CD14-positive monocyte (primary cell): ENCODE results near the gene DMWD. TPM values are rescaled to one million over a fixed set of nuclear protein-coding genes. Genes with fewer than 3 reads are reported as not detected.
A peak's percentile ranks its signal among the peaks of the same experiment; 100 is the strongest.

Experiments used
- DNase-seq, 3 donors: peaks; one replicate each; pipeline ENCODE4 v3.0.0-alpha.2; 2011 to 2022
- H2AFZ ChIP-seq: 2 replicates; pipeline ENCODE4 v1.6.0; 2012; ENCODE audit warnings: mild to moderate bottlenecking, low read depth, low read length, inconsistent platforms; ENCODE audit not compliant: insufficient read depth, poor library complexity, severe bottlenecking
- H3K27ac ChIP-seq, 2 donors: 1 replicate in 1 of 2; 2 replicates in 1 of 2; pipeline ENCODE4 v1.5.1; 2012 to 2013; ENCODE audit warnings: low read length in 2 of 2, control low read depth in 1 of 2, inconsistent platforms in 1 of 2, low read depth in 1 of 2, mild to moderate bottlenecking in 1 of 2
- H3K27me3 ChIP-seq, 2 donors: one replicate each; pipeline versions ENCODE4 v1.6.0 to v1.6.1; 2011 to 2013; ENCODE audit warnings: low read length in 2 of 2; ENCODE audit not compliant: control insufficient read depth in 2 of 2, insufficient read depth in 2 of 2
- H3K36me3 ChIP-seq, 2 donors: replicated peaks in 1 of 2; 1 replicate in 1 of 2; 2 replicates in 1 of 2; pipeline versions ENCODE4 v1.5.1 to v1.6.1; 2012 to 2013; ENCODE audit warnings: low read length in 2 of 2, control low read depth in 1 of 2, inconsistent platforms in 1 of 2, mild to moderate bottlenecking in 1 of 2; ENCODE audit not compliant: insufficient read depth in 2 of 2, control insufficient read depth in 1 of 2
- H3K4me1 ChIP-seq, 2 donors: 1 replicate in 1 of 2; 2 replicates in 1 of 2; pipeline versions ENCODE4 v1.5.1 to v1.6.1; 2012 to 2013; ENCODE audit warnings: low read length in 2 of 2, control low read depth in 1 of 2, inconsistent platforms in 1 of 2, mild to moderate bottlenecking in 1 of 2, moderate library complexity in 1 of 2; ENCODE audit not compliant: insufficient read depth in 2 of 2, control insufficient read depth in 1 of 2
- H3K4me2 ChIP-seq: replicated peaks from 2 replicates; pipeline ENCODE3; 2012; ENCODE audit warnings: low read length, moderate library complexity, mild to moderate bottlenecking; ENCODE audit not compliant: poor library complexity, severe bottlenecking; ENCODE audit errors: extremely low read depth
- H3K4me3 ChIP-seq, 3 experiments: fragments of 200-600 bp in 1 of 3; sonication (generic) in 1 of 3; replicated peaks in 1 of 3; 1 replicate in 2 of 3; 2 replicates in 1 of 3; pipeline ENCODE4 v1.5.1; 2011 to 2013; ENCODE audit warnings: low read length in 3 of 3, mild to moderate bottlenecking in 3 of 3, control low read depth in 2 of 3, low read depth in 2 of 3, inconsistent platforms in 1 of 3, moderate library complexity in 1 of 3
- H3K79me2 ChIP-seq: 2 replicates; pipeline ENCODE4 v1.6.0; 2012; ENCODE audit warnings: mild to moderate bottlenecking, control low read depth, inconsistent platforms, low read length, moderate library complexity; ENCODE audit not compliant: insufficient read depth
- H3K9ac ChIP-seq: 2 replicates; pipeline ENCODE4 v1.6.0; 2017; ENCODE audit warnings: low read length, mild to moderate bottlenecking; ENCODE audit not compliant: insufficient read depth, poor library complexity, severe bottlenecking
- H3K9me3 ChIP-seq, 2 donors: replicated peaks in 1 of 2; 1 replicate in 1 of 2; 2 replicates in 1 of 2; pipeline versions ENCODE4 v1.5.1 to v1.6.1; 2012 to 2013; ENCODE audit warnings: low read length in 2 of 2, control low read depth in 1 of 2; ENCODE audit not compliant: control insufficient read depth in 1 of 2, insufficient read depth in 1 of 2
- H4K20me1 ChIP-seq: 2 replicates; pipeline ENCODE4 v1.6.0; 2012; ENCODE audit warnings: mild to moderate bottlenecking, low read length, control low read depth, moderate library complexity; ENCODE audit not compliant: insufficient read depth
- H3K27ac Mint-ChIP-seq, 7 donors: one replicate each; pipeline ENCODE4 v1.8.0; 2020; ENCODE audit warnings: mild to moderate bottlenecking in 7 of 7, mixed read lengths in 7 of 7, moderate library complexity in 6 of 7, inconsistent platforms in 2 of 7
- H3K27me3 Mint-ChIP-seq, 3 donors: one replicate each; pipeline ENCODE4 v1.8.0; 2021 to 2022; ENCODE audit warnings: low read depth in 3 of 3, mild to moderate bottlenecking in 3 of 3, mixed read lengths in 3 of 3, moderate library complexity in 3 of 3, inconsistent platforms in 1 of 3
- H3K36me3 Mint-ChIP-seq, 2 donors: one replicate each; pipeline ENCODE4 v1.8.0; 2020; ENCODE audit warnings: mixed read lengths in 2 of 2, inconsistent platforms in 1 of 2, mild to moderate bottlenecking in 1 of 2
- H3K4me1 Mint-ChIP-seq: one replicate; pipeline ENCODE4 v1.8.0; 2020; ENCODE audit warnings: mild to moderate bottlenecking, mixed read lengths
- H3K4me3 Mint-ChIP-seq, 2 donors: one replicate each; pipeline ENCODE4 v1.8.0; 2020; ENCODE audit warnings: mild to moderate bottlenecking in 2 of 2, mixed read lengths in 2 of 2, moderate library complexity in 1 of 2
- H3K9me3 Mint-ChIP-seq, 7 donors: one replicate each; pipeline ENCODE4 v1.8.0; 2020 to 2022; ENCODE audit warnings: mixed read lengths in 7 of 7, mild to moderate bottlenecking in 6 of 7, moderate library complexity in 6 of 7, inconsistent platforms in 2 of 7
- CTCF ChIP-seq: fragments of 200-600 bp; IDR thresholded peaks from one replicate; pipeline ENCODE4 v1.8.0; 2022; ENCODE audit warnings: antibody characterized with exemption, mild to moderate bottlenecking
- WGBS: methylation state at CpG from one replicate; pipeline ENCODE4 v1.1.5; 2013; ENCODE audit warnings: missing lambda C conversion rate; ENCODE audit not compliant: insufficient coverage; 5-methylcytosine and 5-hydroxymethylcytosine counted together
- intact Hi-C, 2 donors: fragments of 100-400 bp; cut with micrococcal nuclease; formaldehyde crosslinking; loops; one replicate each; pipeline versions ENCODE4 v1.15.0 to v1.15.1; 2023
- polyA plus RNA-seq, 3 donors: library from polyadenylated mRNA; depleted of rRNA in 1 of 3; unstranded in 2 of 3; stranded (reverse) in 1 of 3; fragments of 300-500 nt in 2 of 3; fragments of >200 nt in 1 of 3; fragmentation: Illumina TruSeq in 2 of 3; gene quantifications; 1 replicate in 2 of 3; 2 replicates in 1 of 3; pipeline ENCODE4 v1.2.3, GENCODE V29; 2012 to 2021

DMWD gene
- polyA plus RNA-seq, 3 donors = 1.5 to 3.4 (median 2.4) TPM

DNA sequence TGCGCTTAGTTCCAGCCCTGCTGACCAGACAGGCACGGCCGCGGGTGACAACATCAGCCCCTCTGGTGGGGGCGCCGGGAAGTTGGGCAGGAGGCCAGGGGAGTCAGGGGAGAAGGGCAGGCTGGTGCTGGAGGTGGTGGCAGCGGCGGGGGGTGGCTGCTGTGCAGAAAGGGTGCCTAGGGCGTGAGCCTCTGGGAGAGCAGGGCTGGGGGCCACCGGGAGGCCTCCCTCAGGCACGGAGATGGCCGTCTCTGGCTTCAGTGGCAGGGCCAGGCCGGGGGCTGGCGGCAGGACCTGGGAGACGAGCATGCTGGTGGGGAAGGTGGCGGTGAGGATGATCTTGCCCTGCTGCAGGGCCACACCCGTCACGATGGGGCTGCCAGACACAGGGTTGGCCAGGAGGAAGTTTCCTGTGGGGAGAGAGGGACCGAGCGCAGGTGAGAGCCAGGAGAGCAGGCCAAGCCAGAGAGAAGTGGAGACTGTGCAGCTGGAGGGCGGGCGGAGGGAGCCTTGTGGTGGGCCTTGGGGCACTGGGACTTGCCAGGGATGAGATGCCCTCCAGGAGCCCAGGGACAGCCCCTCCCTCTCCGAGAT lies 26.8 kb downstream of the DMWD start:
- intact Hi-C loops = no loop called here
- WGBS = 92% methylated on average over 14 of the region's 23 CpGs
- H3K27ac Mint-ChIP-seq = no peak overlapping the region
- H3K79me2 ChIP-seq = no peaks in the 10 kb centered on the region
- H3K27me3 Mint-ChIP-seq = peaks cover 64 to 93% (median 75%) of the 10 kb centered on the region in 3 donors
- H3K36me3 Mint-ChIP-seq = peaks cover 0 to 3% of the 10 kb centered on the region in 2 donors
- H3K9me3 ChIP-seq = peaks cover 0 to 7% of the 10 kb centered on the region in 2 donors
- H2AFZ ChIP-seq = no peak overlapping the region
- H3K36me3 ChIP-seq = no peaks in the 10 kb centered on the region
- peaks cover 0 to 16% (median 8%) of the 10 kb centered on the region in 7 donors for H3K9me3 Mint-ChIP-seq
- TF ChIP-seq CTCF = no peak
- H3K4me1 ChIP-seq = peaks cover 27 to 33% of the 10 kb centered on the region in 2 donors
- peaks cover 25 to 77% of the 10 kb centered on the region in 2 donors for H3K27me3 ChIP-seq
- no peak overlapping the region for H3K9ac ChIP-seq
- peak overlapping the region; percentile 32 to 76 for H3K4me3 Mint-ChIP-seq
- H3K4me1 Mint-ChIP-seq = peaks cover 19% of the 10 kb centered on the region
- no peak overlapping the region for H3K4me2 ChIP-seq
- H3K27ac ChIP-seq = no peak overlapping the region
- H4K20me1 ChIP-seq = peaks cover 18% of the 10 kb centered on the region
- DNase-seq = no peak
- no peak overlapping the region for H3K4me3 ChIP-seq

GRCh38 chr19:45764945-45765701 lies 27.5 kb downstream of the DMWD start:
- peaks cover 0 to 7% of the 10 kb centered on the region in 2 donors for H3K9me3 ChIP-seq
- peak overlapping the region in 1 of 2 donors; percentile 70 for H3K4me3 Mint-ChIP-seq
- no peak overlapping the region for H3K27ac Mint-ChIP-seq
- peaks cover 22 to 71% of the 10 kb centered on the region in 2 donors for H3K27me3 ChIP-seq
- no peak for TF ChIP-seq CTCF
- no peak overlapping the region for H3K9ac ChIP-seq
- intact Hi-C loops = no loop called here
- H3K36me3 Mint-ChIP-seq = peaks cover 0 to 3% of the 10 kb centered on the region in 2 donors
- no peaks in the 10 kb centered on the region for H3K36me3 ChIP-seq
- peaks cover 13% of the 10 kb centered on the region for H4K20me1 ChIP-seq
- peaks cover 13% of the 10 kb centered on the region for H3K4me1 Mint-ChIP-seq
- no peaks in the 10 kb centered on the region for H3K79me2 ChIP-seq
- no peak overlapping the region for H3K4me3 ChIP-seq
- H3K9me3 Mint-ChIP-seq = peaks cover 0 to 11% (median 5%) of the 10 kb centered on the region in 7 donors
- no peak for DNase-seq
- no peak overlapping the region for H2AFZ ChIP-seq
- WGBS = 88% methylated on average over 18 of the region's 21 CpGs
- peaks cover 20 to 26% of the 10 kb centered on the region in 2 donors for H3K4me1 ChIP-seq
- no peak overlapping the region for H3K27ac ChIP-seq
- peaks cover 61 to 93% (median 73%) of the 10 kb centered on the region in 3 donors for H3K27me3 Mint-ChIP-seq
- H3K4me2 ChIP-seq = no peak overlapping the region
